GM06990 (cell line): ENCODE data around the gene HSD17B11.
"Not testable (repeated sequence)": the region's sequence is repeated elsewhere in the genome, so short reads cannot be mapped to it uniquely, and the experiment has no call there.

ENCODE experiments used
- DNase-seq: peaks from one replicate; pipeline ENCODE4 v3.0.0-alpha.2; 2011; ENCODE audit not compliant: insufficient read length; ENCODE audit errors: extremely low read depth
- H3K27me3 ChIP-seq: replicated peaks from 2 replicates; pipeline ENCODE4 v1.6.0; 2011; ENCODE audit warnings: low read length; ENCODE audit not compliant: control insufficient read depth, insufficient read depth
- H3K36me3 ChIP-seq: 2 replicates; pipeline ENCODE4 v1.5.1; 2011; ENCODE audit warnings: low read length; ENCODE audit not compliant: control insufficient read depth, insufficient read depth
- H3K4me3 ChIP-seq: replicated peaks from 2 replicates; pipeline ENCODE4 v1.5.1; 2011; ENCODE audit warnings: low read depth, mild to moderate bottlenecking, control low read depth, low read length
- TF ChIP-seq, protein P1 (sequence below): IDR thresholded peaks from 2 replicates; pipeline ENCODE4 v1.5.1; 2011; ENCODE audit warnings: low read length, control low read depth, mild to moderate bottlenecking, inconsistent platforms; ENCODE audit not compliant: insufficient read depth, poor library complexity, severe bottlenecking

The HSD17B11 gene

DNA sequence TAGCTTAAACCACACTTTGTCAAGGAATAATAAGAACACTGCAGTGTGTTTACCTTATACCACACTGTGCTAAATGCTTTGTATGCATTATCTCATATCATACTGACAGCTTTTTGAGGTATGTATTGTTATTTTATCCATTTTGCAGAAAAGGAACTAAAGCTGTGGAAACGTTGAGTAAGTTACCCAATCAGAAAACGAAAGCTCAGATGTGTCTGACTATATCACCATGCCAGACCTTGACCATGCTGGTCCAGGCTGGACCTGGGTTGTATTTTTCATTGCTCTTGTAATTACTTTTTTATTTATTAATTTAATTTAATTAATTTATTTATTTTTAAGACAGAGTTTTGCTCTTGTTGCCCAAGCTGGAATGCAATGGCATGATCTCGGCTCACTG lies 2.1 kb downstream of the HSD17B11 start:
- no peaks in the 10 kb centered on the region for H3K27me3 ChIP-seq
- TF ChIP-seq, protein P1, sequence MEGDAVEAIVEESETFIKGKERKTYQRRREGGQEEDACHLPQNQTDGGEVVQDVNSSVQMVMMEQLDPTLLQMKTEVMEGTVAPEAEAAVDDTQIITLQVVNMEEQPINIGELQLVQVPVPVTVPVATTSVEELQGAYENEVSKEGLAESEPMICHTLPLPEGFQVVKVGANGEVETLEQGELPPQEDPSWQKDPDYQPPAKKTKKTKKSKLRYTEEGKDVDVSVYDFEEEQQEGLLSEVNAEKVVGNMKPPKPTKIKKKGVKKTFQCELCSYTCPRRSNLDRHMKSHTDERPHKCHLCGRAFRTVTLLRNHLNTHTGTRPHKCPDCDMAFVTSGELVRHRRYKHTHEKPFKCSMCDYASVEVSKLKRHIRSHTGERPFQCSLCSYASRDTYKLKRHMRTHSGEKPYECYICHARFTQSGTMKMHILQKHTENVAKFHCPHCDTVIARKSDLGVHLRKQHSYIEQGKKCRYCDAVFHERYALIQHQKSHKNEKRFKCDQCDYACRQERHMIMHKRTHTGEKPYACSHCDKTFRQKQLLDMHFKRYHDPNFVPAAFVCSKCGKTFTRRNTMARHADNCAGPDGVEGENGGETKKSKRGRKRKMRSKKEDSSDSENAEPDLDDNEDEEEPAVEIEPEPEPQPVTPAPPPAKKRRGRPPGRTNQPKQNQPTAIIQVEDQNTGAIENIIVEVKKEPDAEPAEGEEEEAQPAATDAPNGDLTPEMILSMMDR: no peak
- H3K4me3 ChIP-seq: no peak overlapping the region
- H3K36me3 ChIP-seq: no peaks in the 10 kb centered on the region
- DNase-seq: no peak

DNA sequence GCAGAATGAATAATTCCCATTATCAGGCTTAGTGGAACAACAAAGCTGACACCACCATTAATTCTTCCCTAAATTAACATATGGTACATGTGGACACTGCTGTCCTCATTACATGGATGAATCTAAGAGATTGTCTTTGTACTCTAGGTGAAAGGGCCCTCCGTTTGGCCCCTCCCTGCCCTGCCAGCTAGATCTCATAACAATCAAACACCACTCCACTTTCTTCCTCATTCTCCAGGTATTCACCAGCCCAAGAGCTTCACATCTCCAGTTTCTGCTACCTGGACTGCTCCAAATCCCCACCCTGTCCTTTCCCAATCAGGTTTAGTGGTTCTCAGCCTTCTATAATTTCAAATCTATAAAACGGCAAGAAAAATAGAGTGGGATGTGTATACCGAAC lies 3.8 kb downstream of the HSD17B11 start:
- Histone ChIP-seq H3K4me3 (no peak overlapping the region), H3K36me3 (no peaks in the 10 kb centered on the region), H3K27me3 (no peaks in the 10 kb centered on the region)
- DNase-seq: no peak
- TF ChIP-seq, protein P1: no peak

DNA sequence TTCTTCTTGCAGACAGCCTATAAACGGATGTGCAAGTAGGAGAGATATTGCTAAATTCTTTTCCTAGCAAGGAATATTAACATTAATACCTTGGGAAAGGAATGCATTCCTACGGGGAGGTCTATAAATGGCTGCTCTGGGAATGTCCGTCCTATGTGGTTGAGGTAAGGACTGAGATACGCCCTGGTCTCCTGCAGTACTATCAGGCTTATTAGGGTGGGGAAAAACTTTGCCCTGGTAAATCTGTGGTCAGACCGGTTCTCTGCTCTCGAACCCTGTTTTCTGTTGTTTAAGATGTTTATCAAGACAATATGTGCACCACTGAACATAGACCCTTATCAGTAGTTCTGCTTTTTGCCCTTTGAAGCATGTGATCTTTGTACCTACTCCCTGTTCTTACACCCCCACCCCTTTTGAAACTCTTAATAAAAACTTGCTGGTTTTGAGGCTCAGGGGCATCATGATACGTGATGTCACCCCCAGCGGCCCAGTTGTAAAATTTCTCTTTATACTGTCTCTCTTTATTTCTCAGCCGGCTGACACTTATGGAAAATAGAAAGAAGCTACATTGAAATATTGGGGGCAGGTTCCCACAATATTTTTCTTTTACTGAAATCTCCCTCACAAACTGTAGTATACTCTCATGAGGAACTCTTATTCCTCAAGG lies 6.4 kb downstream of the HSD17B11 start:
- H3K4me3 ChIP-seq, H3K36me3 ChIP-seq, H3K27me3 ChIP-seq, DNase-seq: not testable (repeated sequence)

DNA sequence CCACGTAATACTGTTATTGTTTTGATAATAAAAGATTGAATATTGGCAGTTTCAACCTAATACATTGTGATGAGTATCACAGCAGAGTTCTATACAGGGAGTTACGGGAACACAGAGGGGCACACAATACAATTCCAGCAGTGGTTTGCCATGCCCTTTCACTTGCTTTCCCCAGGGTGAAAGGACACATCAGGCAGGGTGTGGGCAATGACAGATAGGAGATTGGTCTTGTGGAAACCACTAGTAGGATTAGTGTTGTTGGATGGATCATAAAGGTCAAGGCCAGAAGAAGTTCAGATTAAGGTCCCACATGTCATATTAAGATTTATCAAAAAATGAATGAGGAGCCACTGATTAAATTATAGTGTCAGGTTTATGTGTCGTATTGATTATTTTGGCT lies 8.1 kb downstream of the HSD17B11 start:
- no peak for DNase-seq
- H3K36me3 ChIP-seq: no peaks in the 10 kb centered on the region
- H3K4me3 ChIP-seq: no peak overlapping the region
- TF ChIP-seq, protein P1: no peak
- H3K27me3 ChIP-seq: no peaks in the 10 kb centered on the region

DNA sequence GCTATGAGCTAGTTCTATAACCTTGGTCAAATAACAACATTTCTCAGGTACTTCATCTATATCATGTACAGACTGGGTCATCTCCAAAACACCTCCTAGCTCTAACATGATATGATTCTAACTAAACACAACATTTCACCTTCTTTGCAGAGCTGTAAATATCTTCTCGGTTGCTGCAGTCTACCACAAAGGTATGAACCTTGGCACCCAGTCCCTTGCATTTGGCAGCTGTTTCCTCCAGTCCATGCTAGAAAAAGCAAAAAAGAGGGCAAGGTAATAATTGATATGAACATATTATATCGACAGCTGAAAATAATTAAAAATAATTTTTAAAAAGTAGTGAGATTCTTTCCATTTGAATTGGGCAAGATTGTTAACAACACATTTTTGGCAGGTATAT lies 8.9 kb downstream of the HSD17B11 start:
- TF ChIP-seq, protein P1: no peak
- Histone ChIP-seq H3K36me3 (no peaks in the 10 kb centered on the region), H3K27me3 (no peaks in the 10 kb centered on the region), H3K4me3 (no peak overlapping the region)
- no peak for DNase-seq

DNA sequence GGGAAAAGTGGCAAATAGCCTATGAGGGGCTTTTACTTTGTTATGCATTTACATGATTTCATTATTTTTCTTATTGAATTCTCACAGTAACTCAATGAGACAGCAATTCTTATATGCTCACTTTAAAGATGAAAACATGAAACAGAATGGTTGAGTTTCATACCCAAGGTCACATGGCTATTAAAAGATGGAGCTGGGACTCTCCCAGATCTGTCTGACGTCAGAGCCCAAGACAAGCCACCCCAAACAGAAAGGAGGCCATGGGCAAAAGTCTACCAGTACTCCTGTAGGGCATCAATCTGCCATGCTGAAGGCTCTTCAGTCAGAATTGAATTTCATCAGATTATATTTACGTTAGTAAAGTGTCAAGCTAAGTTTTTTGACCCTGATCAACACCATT lies 13.2 kb downstream of the HSD17B11 start:
- Histone ChIP-seq H3K4me3 (no peak overlapping the region), H3K27me3 (no peaks in the 10 kb centered on the region), H3K36me3 (no peaks in the 10 kb centered on the region; the same call in 1 of the 2 replicates)
- no peak for DNase-seq
- TF ChIP-seq, protein P1: no peak
